Activated CD4-positive, alpha-beta T cell treated with anti-CD3 and anti-CD28 coated beads for 4 hours (primary cell): ENCODE results near the gene INIP.

ENCODE experiments used
- DNase-seq, 2 donors: peaks; one replicate each; pipeline ENCODE4 v3.0.0-alpha.2; 2020

The INIP gene

GRCh38 chr9:112717661-112718331 lies at the start of gene INIP:
TSS of gene INIP (minus strand) at chr9:112718117. CDS start at chr9:112716485, 1,632 bp downstream.
- DNase-seq, result peak; percentile 96

- no peak for DNase-seq
Observed at GRCh38 chr9:112765281-112765680, 47.4 kb upstream of the INIP start.

- no peak for DNase-seq
Observed at GRCh38 chr9:112764837-112765236, 46.9 kb upstream of the INIP start.

GRCh38 chr9:112764344-112764743 lies 46.4 kb upstream of the INIP start:
- DNase-seq, result no peak

GRCh38 chr9:112762726-112763518 lies 45.0 kb upstream of the INIP start:
- DNase-seq, result no peak

GRCh38 chr9:112761912-112762655 lies 44.2 kb upstream of the INIP start:
- no peak for DNase-seq

- DNase-seq, result no peak
Observed at GRCh38 chr9:112760821-112761220, 42.9 kb upstream of the INIP start.

GRCh38 chr9:112757940-112758339 lies 40.0 kb upstream of the INIP start:
- no peak for DNase-seq

GRCh38 chr9:112757282-112757883 lies 39.5 kb upstream of the INIP start:
- no peak for DNase-seq

GRCh38 chr9:112755675-112756074 lies 37.8 kb upstream of the INIP start:
- no peak for DNase-seq

- no peak for DNase-seq
Observed at GRCh38 chr9:112755016-112755427, 37.1 kb upstream of the INIP start.

GRCh38 chr9:112754578-112754977 lies 36.7 kb upstream of the INIP start:
- DNase-seq, result peak; percentile 12 to 22

- peak in 1 of 2 donors; percentile 22 for DNase-seq
Observed at GRCh38 chr9:112753725-112754124, 35.8 kb upstream of the INIP start.

GRCh38 chr9:112752334-112753125 lies 34.6 kb upstream of the INIP start:
- DNase-seq, result no peak

- DNase-seq, result peak; percentile 18 to 23
Observed at GRCh38 chr9:112751056-112751795, 33.3 kb upstream of the INIP start.

- no peak for DNase-seq
Observed at GRCh38 chr9:112750764-112751055, 32.8 kb upstream of the INIP start.

- peak; percentile 69 to 75 for DNase-seq
Observed at GRCh38 chr9:112750016-112750763, 32.3 kb upstream of the INIP start, which contains the start of gene SNX30. TSS of gene SNX30 (plus strand) at chr9:112750760. CDS start at chr9:112751002, 242 bp downstream.

- no peak for DNase-seq
Observed at GRCh38 chr9:112747094-112747493, 29.2 kb upstream of the INIP start.

GRCh38 chr9:112744177-112744576 lies 26.3 kb upstream of the INIP start:
- no peak for DNase-seq

GRCh38 chr9:112743216-112743836 lies 25.4 kb upstream of the INIP start:
- no peak for DNase-seq
